ENCODE data around the gene PPP4C. TPM values are rescaled to one million over a fixed set of nuclear protein-coding genes. Genes with fewer than 3 reads are reported as not detected.
A peak's percentile ranks its signal among the peaks of the same experiment; 100 is the strongest.
"Not testable (repeated sequence)": the region's sequence is repeated elsewhere in the genome, so short reads cannot be mapped to it uniquely, and the experiment has no call there.

The PPP4C gene
- total RNA-seq (2014; rRNA removed; shearing (Covaris generic)): 70.7 and 79.1 TPM in 2 replicates
- polyA plus RNA-seq (2015; cell fraction: cytosol; rRNA removed): 89.7 and 104 TPM in 2 replicates
- polyA plus RNA-seq (2015; cell fraction: nucleus; rRNA removed): 84.3 and 86.0 TPM in 2 replicates

DNA sequence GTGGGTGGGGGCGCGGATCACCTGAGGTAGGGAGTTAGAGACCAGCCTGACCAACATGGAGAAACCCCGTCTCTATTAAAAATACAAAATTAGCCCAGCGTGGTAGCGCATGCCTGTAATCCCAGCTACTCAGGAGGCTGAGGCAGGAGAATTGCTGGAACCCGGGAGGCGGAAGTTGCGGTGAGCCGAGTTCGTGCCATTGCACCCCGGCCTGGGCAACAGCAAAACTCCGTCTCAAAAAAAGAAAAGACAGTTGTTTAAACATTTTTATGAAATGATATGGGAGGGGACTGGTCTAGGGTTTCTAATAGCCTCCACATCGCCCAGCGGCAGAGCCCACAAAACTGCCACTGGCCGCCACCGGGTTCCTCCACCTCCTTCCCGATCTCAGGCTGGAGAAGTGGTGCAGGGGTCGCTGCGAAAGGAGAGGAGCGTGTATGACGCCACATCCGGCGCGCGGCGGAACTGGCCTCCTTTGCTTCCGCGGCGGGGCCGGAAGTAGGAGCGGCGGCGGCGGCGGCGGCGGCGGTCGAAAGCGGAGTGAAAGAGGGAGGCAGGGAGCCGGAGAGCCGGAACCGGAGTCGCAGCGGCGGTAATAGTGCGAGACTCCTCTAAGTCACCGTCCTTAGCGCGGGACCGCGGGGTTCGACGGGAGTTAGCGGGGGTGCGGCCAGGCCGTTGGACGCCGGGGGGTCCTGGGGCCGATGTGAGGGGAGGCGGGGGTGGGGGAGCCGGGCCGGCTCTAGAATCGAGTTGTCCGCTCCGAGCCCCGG, at the start of gene PPP4C:
TSS of gene PPP4C (plus strand) at position 492 of the 773 bp plus-strand sequence. CDS start 384 bp downstream, outside the sequence.
- in situ Hi-C loops (cut with HindIII; ENCODE audit: low pct_unique_long_range_greater_than_20kb, low sequenced_read_pairs): no loop called here
- peak; percentile 87 for DNase-seq (ENCODE audit: low read depth, low spot score)

DNA sequence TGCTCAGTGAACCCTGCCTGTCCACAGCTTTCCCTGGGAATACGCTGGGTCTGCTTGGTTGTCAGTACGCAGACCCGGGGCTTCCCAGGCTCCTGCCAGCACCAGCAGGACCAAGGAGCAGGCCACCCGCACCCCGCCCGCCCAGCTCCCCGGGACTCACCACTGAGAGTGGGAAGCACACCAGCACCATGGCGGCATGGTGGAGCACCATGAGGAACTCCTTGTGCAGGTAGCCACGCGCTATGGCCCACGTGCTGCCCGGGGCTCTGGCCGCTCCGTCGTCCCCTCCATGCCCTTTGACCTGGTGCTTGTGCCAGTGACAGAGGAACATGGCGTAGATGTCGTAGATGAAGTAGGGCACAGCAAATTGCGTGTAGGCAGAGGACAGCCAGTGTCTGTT, 49.3 kb upstream of the PPP4C start:
- DNase-seq (ENCODE audit: low read depth, low spot score): no peak
- in situ Hi-C loops (cut with HindIII; ENCODE audit: low pct_unique_long_range_greater_than_20kb, low sequenced_read_pairs): no loop called here

DNA sequence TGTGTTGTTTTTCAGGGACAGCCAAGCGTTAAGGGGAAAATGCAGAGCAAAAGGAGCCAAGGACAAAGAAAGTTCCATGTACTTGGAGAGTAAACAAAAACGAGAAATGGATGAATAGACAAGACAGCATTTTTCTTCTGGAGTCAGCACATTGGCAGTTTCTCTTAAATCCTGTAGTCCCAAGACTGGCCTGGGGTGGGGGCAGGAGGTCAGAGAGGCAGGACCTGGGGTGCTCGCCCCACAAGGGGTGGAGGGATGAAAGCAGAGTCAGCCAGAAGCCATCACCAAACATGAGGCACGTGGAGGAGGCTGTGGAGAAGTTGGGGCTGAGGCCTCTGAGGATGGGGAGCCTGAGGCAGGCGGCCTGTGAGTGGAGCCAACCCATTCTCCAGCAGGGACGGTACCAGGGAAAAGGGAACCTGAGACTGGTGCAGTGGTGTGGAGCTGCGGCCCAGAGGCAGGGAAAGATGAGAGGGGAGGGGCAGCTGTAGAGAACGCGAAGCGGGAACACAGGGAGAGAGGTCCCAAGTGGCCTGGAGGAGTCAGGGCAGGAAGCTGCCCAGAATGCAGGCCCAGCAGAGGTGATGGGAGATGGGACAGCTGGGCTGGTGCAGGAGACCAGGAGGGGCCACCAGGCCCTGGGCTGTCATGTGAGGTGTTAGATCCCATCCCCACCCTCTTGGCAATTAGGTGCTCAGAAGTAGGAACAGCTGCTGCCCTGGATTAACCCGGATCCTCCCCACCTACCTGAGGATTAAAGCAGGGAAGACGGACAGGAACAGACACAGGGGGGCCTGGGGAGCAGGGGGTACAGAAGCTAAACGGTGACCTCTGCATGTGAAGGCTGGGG, 48.0 kb upstream of the PPP4C start:
- in situ Hi-C loops (cut with HindIII; ENCODE audit: low pct_unique_long_range_greater_than_20kb, low sequenced_read_pairs): no loop called here
- DNase-seq (ENCODE audit: low read depth, low spot score): no peak

DNA sequence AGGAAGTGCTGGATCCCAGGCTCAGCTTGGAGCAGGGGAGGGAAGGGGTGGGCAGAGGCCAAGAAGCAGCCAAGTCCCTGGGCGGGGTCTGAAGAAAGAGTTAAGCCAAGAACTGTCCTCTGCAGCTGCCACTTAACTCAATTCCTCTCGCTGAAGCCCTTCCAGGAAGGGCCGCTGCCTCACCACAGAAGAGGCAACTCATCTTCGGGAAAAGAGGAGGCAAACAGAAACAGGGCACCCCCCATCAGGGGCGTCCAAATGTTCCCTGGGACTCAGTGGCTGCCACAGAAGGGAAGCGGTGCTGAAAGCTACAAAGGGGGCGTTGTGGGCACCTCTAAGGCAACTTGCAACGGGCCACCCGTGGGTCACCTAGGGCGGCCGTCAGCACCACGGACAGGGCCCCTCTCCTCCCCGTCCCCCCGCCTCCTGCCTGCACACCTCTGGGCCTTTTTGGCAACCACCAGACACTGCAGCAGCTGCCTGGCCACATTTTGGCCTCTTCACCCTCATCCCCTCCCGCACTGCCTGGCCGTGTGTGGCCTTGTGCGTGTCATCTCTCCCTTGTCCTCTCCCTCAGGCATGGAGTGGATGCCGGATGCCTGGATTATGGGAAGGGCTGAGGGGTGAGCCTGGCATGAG, 47.2 kb upstream of the PPP4C start:
- in situ Hi-C loops (cut with HindIII; ENCODE audit: low pct_unique_long_range_greater_than_20kb, low sequenced_read_pairs): no loop called here
- DNase-seq (ENCODE audit: low read depth, low spot score): no peak

DNA sequence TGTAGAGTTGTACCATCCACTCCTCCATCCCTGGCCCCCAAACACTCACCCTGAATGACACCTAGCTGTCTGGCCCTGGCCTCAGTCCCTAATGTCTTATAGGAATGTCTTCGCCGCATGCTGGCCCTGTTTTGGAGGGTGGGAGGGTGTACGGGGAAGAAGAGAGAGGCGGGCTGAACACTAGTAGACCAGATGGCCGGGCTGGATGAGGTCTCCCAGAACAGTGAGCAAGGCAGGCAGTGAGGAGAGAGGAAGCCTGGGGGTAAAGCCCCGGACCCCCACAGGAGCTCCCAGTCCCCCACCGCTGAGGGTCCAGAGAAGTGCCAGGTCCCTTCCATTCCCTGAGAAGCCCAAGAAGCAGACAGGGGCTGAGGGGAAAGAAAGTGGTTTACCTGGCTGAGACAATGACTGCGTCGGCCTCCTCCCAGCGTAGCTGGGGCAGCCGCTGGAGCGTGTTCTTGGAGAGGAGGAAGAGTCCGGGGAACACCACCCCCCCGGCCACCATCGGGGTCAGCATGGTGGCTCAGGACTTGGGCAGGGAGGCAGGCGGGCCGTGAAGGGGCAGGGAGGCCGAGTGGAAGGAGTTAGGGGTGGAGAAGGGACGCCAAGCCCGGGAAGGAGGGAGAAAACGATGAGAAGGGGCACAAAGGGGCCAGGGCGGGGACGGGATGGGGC, 45.6 kb upstream of the PPP4C start:
- DNase-seq (ENCODE audit: low read depth, low spot score): no peak
- in situ Hi-C loops (cut with HindIII; ENCODE audit: low pct_unique_long_range_greater_than_20kb, low sequenced_read_pairs): no loop called here

DNA sequence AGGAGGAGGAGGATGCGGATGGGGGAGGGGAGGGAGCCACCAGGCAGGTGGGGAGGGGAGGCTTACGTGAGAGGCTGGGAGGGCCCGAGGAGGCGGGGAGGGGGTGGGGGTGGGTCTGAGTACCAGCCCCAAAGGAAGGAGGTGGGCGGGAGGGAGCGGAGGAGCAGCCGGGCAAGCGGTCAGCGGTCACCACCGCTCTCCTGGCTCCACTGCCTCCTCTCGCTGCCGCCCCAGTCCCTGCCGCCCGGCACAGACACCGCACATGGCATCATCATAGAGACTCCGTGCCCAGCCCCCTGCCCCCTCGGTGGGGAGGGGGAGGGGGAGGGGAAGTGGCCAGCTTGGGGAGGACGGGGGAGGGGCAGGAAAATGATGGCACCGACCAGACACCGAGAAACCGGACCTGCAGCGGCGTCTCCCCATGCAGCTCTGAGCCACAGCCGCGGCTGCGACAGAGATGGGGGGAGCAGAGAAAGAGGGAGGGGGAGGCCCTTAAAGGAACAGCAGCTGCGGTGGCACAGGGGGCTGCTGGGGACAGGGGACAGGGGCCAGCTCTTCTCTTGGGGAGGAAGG, 44.9 kb upstream of the PPP4C start, which contains the start of gene TLCD3B:
TSS of gene TLCD3B (minus strand) at position 431 of the 573 bp plus-strand sequence. CDS start 744 bp downstream, outside the sequence.
- in situ Hi-C loops (cut with HindIII; ENCODE audit: low pct_unique_long_range_greater_than_20kb, low sequenced_read_pairs): no loop called here

DNA sequence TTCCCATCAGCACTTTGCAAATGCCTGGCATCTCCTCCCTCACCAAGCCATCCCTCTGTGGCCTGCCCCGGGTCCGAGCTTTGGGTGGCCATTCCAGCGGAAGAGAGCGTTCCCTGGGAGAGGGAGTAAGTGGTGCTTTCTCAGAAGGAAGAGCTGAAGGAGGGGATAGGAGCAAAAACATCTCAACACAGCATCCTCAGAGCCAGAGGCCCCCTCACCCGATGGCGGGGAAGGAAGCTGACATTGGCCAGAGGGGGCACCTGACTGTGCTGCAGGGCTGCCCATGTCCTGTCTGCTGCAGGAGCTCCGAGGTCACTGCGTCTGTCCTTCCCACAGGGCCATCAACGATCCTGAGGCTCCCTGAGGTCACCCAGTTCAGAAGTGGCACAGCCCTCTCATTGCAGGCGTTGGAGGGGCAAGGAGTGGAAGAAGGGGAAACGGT, 44.3 kb upstream of the PPP4C start:
- in situ Hi-C loops (cut with HindIII; ENCODE audit: low pct_unique_long_range_greater_than_20kb, low sequenced_read_pairs): no loop called here
- no peak for DNase-seq (ENCODE audit: low read depth, low spot score)

More for the DNA sequence above, 44.9 kb upstream of the PPP4C start, which contains the start of gene TLCD3B:
- DNase-seq (ENCODE audit: low read depth, low spot score): no peak

DNA sequence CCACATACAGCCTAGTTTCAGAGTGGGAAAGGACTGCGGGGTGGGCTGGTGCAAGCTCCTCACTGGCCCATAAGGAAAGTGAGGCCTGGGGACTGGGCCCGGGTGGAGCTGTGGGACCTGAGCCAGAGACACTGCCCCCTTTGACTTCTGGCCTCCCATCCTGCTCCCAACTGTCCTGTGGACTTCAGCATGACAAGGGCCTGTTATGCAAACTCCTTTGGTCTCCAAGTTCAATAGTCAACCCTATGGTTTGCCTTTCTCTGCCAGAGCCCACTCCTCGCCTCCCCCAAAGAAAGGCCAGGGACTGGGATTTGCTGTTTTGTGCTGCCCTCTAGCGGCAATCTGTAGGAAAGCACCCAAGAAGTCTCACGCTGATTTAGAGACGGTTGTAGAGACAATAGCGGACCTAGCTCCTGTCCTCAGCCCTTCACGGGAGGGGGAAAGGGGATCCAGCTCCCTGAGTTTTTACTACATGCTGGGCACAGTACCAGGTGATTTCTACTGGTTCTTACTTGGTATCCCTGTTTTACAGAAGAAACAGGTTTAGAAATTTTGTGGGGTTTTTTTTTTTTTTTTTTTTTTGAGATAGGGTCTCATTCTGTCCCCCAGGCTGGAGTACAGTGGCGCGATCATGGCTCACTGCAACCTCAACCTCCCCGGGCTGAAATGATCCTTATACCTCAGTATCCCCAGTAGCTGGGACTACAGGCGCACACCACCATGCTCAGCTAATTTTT, 43.5 kb upstream of the PPP4C start:
- peak; percentile 76 for DNase-seq (ENCODE audit: low read depth, low spot score)
- in situ Hi-C loops (cut with HindIII; ENCODE audit: low pct_unique_long_range_greater_than_20kb, low sequenced_read_pairs): no loop called here

DNA sequence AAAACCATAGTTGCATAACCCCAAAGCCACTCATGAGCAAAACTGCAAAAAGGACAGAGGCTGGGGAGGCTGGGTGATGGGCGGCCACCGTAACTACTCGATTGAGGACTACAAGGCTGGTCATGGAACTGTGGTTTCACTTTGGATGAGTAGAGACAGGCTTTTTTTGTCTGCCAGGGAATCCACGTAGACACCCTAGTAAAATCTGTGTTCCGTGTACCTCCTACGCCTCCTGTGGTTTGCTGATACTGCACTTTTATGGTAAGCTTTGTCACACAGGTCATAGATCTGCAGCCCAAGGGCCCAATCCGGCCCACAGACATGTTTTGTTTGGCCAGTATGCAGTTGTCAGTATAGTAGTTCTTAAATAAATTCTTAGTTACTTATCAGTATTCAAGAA, 42.5 kb upstream of the PPP4C start:
- DNase-seq (ENCODE audit: low read depth, low spot score): no peak
- in situ Hi-C loops (cut with HindIII; ENCODE audit: low pct_unique_long_range_greater_than_20kb, low sequenced_read_pairs): no loop called here

DNA sequence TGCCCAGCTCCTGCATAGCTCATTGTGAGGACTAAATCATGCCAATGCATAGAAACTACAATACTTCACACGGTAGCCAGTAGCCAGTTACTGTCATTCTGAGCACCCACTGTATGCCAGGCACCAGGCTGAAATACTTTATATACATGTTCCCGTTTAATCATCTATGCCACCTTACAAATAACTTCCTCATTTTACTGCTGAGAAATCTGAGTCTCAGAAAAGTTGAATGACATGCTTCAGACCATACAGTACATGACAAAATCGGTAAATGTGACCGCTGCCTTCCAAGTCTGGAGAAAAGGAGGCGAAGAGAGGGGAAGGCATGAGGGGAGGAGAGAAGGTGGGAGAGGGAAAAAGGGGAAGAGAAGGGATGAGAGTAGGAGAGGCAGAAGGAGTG, 35.6 kb upstream of the PPP4C start:
- in situ Hi-C loops (cut with HindIII; ENCODE audit: low pct_unique_long_range_greater_than_20kb, low sequenced_read_pairs): no loop called here
- DNase-seq (ENCODE audit: low read depth, low spot score): no peak

DNA sequence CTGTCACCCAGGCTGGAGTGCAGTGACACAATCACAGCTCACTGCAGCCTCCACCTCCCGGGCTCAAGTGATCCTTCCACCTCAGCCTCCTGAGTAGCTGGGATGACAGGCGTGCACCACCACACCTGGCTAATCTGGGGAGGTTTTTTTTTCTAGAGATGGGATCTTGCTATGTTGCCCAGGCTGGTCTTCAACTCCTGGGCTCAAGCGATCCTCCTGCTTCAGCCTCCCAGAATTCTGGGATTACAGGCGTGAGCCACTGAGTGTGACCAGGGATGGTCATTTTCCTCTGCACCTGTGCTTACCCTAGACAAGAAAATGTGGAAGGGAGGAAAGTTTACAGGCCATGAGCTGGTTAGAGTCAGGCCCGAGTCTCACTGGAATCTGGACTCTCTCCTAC, 35.1 kb upstream of the PPP4C start:
- DNase-seq (ENCODE audit: low read depth, low spot score); in situ Hi-C loops (cut with HindIII; ENCODE audit: low pct_unique_long_range_greater_than_20kb, low sequenced_read_pairs): not testable (repeated sequence)

DNA sequence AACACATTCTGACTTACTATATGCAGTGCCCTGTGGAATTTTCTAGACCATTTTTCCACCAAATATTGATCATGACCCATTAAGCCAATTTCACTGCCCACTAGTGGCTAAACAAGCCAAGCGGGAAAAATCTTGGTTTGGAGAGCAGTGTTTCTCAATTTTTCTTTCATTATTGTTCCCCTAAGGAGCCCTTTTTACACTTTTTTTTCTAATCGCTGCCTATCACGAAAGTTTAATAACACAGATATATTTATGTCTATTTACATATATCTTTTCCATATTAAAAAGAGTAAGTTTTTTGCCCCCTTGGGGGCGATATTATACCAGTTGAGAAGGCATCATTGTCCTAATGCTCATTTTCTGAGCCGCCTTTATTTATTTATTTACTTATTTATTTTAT, 34.0 kb upstream of the PPP4C start:
- in situ Hi-C loops (cut with HindIII; ENCODE audit: low pct_unique_long_range_greater_than_20kb, low sequenced_read_pairs): no loop called here
- peak; percentile 42 for DNase-seq (ENCODE audit: low read depth, low spot score)

DNA sequence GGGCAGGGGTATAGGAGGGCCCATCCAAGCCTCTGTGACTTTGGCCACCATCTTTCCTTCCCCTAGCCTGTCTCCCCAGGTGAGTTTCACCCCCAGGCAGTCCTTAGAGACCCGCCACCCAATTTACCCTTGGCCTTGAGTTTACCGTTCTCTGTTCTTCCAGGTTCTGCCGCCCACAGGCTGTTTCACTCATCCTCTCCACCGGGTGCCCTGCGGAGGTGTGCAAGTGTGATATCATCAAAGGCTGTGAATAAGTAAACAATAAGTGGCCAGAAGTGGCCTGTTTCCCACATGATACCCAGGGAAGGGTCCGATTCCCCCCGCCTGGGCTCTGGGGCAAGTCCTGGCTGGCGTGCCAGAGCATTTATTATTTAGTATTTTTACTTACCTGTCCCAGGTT, 29.6 kb upstream of the PPP4C start:
- DNase-seq (ENCODE audit: low read depth, low spot score): no peak
- in situ Hi-C loops (cut with HindIII; ENCODE audit: low pct_unique_long_range_greater_than_20kb, low sequenced_read_pairs): no loop called here

DNA sequence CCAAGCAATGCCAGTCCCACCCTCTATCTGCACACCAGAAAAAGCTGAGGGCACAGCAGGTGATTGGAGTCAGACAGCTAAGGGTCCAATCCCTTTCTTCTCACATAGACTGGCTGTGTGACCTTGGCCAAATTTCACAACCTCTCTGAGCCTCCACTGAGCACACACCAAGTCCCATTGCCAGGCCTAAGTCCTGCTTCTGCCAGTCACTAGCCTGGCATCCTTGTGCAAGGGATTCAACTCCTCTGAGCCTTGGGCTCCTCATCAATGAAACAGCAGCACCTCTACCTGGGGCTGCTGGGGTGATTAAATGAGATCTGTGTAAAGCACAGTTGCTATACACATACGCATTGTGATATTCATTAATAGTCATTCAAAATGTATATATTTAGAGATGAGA, 29.2 kb upstream of the PPP4C start:
- in situ Hi-C loops (cut with HindIII; ENCODE audit: low pct_unique_long_range_greater_than_20kb, low sequenced_read_pairs): no loop called here
- DNase-seq (ENCODE audit: low read depth, low spot score): no peak

DNA sequence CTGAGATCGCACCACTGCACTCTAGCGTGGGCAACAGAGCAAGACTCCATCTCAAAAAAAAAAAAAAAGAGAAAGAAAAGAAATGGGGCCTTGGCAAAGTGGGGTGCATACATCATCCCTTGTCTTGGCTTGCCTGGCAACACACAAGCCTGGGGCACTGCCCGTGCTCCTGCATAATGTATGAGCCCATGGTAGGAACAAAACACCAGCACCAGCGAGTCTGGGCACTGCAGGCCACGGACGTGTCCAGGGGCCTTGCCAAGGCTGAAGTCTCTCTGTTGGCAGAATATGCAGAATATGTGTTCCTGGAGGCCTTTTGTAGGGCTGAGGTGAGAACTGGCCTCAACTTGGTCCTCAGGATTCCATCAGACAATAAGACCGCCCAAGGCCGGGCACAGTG, 25.9 kb upstream of the PPP4C start:
- in situ Hi-C loops (cut with HindIII; ENCODE audit: low pct_unique_long_range_greater_than_20kb, low sequenced_read_pairs): no loop called here
- DNase-seq (ENCODE audit: low read depth, low spot score): no peak

DNA sequence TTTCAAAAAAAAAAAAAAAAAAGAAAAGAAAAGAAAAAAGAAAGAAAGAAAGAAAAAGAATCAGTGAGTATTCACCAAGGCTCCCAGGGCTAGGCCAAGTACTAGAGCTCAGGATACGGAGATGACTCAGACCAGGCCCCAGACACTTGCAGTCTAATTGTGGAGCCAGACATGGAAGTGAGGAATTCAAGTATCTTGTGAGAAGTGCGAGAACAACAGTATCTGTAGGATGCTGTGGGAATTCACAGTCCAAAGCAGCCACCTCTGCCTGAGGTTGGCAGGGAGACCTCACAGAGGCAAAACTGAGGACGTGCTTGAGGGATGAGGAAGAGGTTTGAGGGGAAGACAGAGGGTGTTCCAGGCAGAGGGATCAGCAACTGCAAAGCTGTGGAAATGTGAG, 24.3 kb upstream of the PPP4C start:
- DNase-seq (ENCODE audit: low read depth, low spot score): no peak
- in situ Hi-C loops (cut with HindIII; ENCODE audit: low pct_unique_long_range_greater_than_20kb, low sequenced_read_pairs): no loop called here

Measured in SK-MEL-5 (cell line).